IPS DF 19.7 (cell line): ENCODE measurements around the gene PRKCE.
"Not testable (repeated sequence)": the region's sequence is repeated elsewhere in the genome, so short reads cannot be mapped to it uniquely, and the experiment has no call there.

Source experiments
- DNase-seq: peaks from one replicate; pipeline ENCODE4 v3.0.0-alpha.2; 2013; ENCODE audit warnings: low read depth, low spot score

The PRKCE gene

DNA sequence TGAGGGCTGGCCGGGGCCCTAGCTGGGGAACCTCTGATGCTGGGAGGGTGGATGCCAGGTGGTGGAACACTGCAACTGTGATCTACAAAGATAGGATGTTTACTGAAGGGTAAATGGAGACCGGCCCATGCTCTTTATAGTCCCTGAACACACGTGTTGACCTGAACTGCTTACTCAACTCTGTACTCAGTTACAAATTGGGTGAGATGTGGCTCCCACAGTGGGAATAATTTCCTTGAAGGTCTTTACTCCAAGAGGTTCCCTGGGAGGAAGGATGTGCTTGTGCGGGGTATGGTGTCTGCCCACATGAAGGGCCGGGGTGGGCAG is 254.1 kb downstream of the PRKCE start:
- DNase-seq, result no peak

DNA sequence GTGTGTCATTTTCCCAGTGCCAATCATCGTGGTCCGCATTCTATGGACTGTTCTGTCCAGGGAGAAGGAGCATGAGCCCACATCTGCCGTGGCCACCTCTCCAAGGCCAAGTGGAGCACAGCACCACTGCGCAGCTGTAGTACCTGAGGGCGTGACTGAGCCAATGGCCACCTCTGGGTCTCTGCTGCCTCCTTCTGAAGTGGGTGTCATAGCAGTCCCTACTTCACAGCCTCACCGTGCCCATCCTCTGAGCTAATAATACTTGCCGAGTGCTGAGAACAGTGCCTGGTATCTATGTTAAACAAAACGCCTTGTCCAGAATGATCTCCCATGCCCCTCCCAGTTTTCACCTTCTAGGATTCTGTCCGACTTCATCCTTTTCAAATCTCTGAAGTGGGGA is 256.1 kb downstream of the PRKCE start:
- DNase-seq, result no peak

DNA sequence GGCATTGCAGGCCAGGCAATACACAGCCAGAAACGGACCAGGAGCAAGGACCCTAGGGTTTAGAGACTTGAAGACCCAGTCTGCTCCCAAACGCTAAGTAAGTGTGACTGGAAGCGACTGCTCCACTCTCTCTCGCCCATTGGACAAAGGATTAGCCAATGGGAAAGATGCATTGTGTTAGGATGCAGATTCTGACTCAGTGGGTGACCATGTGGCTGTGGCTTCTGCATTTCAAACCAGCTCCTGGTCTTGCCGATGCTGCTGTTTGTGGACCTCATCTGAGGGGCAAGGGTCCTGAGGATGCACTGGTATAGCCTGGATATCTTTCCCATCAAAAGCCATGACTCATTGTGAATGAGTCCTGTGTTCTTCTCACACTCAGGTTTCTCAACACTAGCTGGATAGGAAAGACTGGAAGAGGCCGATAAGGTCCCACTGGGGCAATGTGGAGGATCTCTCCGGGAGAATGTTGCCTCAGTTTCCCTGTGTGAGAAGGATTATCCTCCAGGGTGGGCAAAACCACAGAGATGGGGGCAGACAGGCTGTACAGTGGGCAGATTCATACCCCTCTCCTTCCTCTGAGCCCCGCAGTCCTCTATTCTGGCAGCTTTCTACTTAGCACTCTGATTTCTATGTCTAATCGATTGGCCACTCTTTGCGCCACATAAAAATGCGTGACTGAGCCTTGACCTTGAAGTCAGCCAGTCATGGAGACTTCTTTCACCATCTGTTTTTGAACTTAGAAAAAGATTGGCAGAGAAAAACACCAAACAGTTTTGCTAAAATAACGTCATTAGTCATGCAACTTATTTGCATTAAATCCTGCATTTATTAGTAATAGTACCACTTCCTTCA is 257.1 kb downstream of the PRKCE start:
- no peak for DNase-seq

DNA sequence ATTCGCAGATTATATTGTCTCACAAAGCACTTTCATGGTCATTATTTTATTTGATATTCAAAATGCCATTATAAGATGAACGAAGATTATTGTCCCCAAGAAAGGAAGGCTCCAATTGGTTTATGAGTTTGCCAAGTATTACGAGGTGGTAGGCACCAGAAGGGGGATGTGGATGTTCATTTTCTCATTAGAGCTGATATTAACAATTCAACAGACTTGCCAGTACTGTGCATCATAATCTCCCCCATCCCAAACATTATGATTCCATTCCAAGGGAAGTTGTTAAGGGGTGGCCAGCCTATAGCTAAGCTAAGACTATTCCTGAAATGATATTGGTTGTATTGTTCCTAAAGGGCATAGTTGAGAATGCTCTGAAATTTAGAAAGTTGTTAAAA is 257.7 kb downstream of the PRKCE start:
- no peak for DNase-seq

DNA sequence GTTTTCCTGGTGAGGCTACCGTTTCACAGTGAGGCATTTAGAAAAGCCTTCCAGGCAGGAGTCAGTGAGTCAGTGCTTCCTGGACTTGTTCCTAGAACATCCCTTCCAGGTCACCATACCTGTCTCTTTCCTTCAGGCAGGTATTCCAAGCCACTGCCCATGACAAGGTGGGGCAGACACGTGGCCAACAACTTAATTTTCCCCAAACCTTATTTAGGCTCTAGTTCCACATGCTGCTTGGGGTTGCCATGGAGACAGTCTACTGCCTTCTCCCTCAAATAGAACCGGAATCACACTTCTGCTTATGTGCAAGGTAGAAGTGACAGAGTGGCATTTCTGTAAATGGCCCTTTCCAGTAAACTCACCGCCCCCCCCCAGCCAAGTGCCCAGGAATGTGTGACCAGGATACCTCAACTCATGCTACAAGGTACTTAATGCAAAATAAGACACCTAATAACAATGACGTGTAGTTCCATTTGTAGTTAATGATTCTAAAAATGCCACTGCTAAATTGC is 258.3 kb downstream of the PRKCE start:
- DNase-seq, result no peak

DNA sequence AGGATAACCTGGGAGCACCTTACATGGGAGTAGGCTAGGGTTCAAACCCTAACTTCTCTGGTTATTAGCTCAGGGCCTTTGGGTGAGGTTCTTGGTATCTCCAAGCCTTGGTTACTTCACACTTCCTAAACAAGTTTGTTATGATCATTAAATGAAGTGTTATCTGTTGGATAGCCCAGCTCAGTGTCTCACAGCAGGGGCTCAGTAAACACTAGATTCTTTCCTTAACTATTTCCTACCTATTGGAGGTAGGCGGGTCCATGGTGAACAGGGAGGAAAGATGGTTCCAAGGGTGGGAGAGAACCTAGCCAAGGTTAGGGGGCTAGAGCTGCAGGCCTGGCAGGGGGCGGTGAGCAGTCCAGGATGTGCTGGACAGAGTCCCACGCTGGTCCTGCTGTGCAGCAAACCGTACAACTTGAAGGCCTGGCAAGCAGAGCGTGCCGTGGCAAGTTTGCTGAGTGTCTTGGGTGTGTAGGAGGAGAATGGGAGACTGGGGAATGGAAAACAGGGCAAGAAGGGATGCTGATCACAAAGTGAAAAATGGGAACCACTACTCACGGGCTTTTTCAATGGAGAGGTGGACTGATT is 259.1 kb downstream of the PRKCE start:
- DNase-seq, result no peak

DNA sequence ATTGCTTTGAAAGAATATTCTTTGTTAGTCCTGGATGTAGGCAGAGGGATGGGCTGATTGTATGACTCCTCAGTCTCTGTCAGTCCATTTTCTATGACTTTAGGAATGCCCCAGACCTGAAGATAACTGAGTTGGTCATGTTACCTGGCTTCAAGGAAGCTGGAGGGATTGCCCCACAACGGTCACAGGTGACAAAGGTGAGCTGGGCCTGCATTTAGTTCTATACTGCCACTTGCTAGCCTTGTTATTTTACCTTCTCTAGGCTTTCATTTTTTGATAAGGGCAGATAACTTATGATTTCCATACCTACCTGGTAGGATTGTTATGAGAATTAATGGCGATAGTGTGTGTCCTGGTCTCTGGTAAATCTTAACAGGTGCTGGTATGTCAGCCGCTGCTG is 260.1 kb downstream of the PRKCE start:
- no peak for DNase-seq

DNA sequence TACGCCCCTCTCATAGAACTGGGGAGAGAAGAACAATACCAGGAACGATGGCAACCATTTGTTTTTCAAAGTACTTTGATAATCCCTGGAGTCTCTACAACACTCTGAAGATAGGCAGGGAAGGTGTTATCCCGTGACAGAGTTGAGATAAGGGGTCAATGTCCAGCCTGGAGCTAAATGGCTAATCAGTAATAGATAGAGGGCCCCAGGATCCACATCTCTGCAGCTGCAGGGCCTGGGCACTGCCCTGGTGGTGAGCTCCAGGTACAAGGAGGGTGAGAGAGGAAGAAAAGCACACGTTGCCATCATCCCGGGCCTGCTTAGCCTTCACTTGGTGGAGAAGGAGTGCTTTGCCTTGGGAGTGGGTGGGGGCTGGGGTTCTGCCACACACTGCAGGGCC is 260.6 kb downstream of the PRKCE start:
- no peak for DNase-seq

DNA sequence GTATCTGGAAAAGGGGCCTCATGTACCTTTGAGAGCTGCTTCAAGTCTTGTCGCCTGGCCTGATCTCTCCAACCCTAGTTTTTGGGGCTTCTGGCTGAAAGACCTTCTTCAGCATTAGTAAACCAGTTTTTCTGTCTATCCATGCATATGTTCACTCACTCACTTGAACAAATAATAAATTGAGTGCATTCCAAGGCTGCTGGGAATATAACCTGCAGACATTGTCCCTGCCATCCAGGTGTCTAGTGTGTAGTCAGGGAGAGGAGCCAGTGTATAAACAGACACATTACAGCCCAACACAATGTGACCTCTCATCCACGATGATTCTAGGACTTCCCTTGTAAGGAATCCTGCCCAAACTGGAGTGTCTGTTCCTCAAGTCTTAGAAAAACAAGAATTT is 262.1 kb downstream of the PRKCE start:
- no peak for DNase-seq

DNA sequence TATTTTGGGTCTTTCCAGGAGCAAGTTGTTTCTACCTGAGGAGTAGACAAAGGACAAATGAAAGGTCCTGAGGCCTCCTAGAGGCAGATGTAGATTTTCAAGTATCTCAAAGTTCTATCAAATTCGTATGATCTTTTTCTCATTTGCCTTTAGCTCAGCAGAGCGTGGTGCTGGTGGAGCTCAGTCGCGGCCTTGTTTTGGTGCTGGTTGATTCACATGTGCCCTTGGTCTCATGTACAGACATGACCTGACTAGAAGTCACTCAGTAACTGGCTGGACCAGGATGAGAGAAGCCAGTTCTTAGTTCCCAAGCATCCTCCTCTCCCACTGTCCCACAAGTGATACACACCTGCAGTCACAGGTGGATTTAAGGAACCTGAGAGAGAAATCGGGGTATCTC is 264.0 kb downstream of the PRKCE start:
- DNase-seq, result no peak

DNA sequence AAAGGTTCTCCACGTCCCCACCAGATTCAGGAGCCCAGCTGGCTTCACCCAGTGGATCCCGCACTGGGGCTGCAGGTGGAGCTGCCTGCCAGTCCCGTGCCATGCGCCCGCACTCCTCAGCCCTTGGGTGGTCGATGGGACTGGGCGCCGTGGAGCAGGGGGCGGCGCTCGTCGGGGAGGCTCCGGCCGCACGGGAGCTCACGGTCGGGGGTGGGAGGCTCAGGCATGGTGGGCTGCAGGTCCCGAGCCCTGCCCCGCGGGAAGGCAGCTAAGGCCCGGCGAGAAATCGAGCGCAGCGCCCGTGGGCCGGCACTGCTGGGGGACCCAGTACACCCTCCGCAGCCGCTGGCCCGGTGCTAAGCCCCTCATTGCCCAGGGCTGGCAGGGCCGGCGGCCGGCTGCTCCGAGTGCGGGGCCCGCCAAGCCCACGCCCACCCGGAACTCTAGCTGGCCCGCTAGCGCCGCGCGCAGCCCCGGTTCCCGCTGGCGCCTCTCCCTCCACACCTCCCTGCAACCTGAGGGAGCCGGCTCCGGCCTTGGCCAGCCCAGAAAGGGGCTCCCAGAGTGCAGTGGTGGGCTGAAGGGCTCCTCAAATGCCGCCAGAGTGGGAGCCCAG is 266.2 kb downstream of the PRKCE start:
- not testable (repeated sequence) for DNase-seq

DNA sequence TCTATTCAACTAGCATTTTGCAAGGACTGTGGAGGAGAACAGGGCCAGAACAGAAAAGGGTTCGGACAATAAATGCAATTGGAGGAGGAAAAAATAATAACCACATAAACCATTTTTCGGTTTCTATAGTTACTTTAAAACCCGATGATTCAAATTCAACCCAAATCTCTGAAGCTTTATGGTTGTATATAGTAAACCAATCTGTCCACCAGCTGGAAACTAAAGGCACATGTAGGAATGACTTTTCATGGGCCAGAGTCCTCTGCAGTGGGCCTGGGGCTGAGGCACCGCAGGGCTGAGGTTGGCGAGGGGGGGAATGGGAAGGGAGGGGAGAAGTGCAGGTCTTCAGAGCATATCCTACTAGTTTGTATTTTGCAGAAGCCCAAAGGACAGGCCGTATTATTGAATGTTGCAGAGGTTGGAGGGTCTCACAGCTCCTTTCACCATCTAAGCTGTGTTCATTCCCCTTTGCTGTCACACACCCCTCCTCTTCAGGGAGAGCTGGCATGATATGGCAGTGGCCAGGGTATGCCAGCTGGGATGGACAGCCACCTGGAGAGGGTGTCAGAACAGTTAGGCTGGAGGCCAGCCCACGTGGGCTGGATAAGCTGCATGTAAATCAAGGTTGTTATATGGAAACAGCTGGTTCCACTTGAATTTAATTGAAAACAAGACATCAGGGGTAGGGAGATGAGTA is 267.1 kb downstream of the PRKCE start:
- DNase-seq, result no peak

DNA sequence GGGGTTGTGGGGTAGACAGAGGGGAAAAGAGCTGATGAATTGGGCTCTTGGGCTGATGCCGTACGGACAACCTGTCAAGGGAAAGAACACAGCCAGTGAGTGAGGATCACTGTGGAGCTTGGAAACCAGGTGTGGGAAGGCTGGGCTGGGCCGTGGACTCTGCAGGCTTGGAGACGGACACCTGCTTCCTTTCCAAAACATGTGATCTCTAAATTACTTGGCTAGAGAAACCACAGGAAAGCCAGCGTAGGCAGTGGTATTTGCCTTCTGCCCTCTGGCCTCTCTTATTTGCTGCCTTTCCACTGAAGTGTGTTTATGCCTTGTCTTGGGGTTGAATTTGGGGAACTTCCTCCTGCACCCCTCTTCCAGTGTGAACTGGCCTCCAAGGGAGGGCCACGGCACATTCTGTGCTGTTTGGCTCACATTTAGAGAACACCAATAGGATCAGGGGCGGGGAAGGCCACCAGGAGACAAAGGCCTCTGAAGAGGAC is 267.7 kb downstream of the PRKCE start:
- DNase-seq, result no peak

DNA sequence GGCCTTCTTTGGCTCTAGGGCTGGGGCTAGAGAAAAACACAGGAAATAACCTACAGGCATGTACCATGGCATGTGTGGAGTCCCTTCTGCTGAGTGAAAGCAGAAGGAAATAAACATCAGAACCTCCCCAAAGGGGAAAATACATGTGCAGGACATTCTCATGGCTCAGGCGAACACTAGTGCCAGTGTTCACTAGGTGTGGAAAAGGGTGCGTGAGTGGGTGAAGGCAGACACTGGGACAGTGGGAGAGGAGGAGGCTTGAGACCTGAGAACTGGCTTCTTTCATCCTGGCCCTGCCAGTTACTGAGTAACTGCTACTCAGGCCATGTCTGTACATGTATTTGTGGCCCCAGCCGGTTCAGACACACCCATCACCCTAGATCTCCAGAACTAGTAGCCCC is 268.2 kb downstream of the PRKCE start:
- DNase-seq, result no peak

DNA sequence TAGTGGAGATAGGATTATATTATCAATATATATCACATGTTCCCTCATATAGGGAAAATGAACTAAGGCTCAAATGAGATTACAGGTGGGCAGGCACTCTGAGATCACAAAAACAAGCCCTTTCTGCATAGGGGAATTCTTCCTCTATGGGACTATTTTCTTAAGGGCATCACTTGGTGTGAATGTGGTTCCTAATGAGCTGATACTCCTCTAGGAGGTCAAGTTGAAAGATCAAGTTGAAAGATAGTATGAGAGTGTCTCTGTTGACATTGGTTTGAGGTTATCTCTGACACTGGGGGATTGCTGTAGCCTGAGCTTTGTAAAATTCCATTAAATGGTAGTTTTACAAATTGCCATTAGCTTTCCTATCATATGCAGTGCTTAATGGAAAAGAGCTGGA is 270.4 kb downstream of the PRKCE start:
- DNase-seq, result no peak

DNA sequence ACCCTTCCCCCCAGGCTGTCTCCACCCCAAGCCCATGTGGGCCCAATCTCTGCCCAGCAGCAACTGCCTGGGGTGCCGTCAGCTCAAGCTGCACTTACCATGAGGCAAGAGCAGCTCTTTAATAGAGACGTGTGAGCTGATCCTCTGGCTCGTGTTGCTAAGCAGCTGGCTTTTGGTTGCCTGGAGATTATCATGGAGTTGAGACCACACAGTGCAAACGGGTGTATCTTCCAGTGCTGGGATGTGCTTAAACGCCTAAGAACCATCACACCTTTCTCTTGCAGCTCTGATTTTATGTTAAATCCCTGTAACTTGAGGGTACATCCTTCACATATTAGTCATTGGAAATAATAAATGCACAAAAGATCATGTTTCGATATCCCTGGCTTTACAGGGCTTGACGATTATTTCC is 271.1 kb downstream of the PRKCE start:
- DNase-seq, result no peak

DNA sequence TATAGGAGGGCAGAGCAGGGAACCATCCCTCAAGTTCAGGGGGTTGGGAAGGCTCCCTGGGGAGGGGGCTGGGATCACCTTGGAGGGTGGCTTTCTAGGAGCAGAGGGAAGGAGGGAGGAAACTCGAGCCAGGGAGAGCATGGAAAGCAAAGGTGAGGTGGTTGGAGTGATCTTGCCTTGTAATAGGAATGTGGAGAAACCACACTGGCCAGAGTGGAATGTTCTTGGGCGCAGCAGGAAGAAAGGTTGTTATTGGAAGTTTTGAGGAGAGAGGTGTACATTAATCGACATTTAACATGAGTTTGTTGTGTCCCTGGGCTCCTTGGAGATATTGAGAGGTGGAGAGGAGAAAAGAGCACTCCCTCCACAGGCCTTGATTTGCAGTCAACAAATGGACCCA is 272.2 kb downstream of the PRKCE start:
- no peak for DNase-seq

DNA sequence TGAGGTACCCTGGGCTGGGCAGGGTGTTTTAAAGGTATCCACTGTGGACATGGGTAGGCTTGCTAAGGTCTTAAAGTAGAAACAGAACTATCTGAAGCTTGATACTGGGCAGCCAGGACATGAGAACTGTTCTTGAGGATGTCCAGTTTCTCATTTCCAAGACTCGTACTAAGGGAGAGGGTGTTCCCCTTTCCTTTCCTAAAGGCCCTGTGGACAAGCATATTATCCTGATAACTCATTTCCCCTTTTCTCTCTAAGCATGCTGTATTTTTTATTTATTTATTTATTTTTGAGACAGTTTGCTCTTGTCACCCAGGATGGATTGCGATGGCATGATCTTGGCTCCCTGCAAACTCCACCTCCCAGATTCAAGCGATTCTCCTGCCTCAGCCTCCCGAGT is 273.6 kb downstream of the PRKCE start:
- DNase-seq, result no peak

DNA sequence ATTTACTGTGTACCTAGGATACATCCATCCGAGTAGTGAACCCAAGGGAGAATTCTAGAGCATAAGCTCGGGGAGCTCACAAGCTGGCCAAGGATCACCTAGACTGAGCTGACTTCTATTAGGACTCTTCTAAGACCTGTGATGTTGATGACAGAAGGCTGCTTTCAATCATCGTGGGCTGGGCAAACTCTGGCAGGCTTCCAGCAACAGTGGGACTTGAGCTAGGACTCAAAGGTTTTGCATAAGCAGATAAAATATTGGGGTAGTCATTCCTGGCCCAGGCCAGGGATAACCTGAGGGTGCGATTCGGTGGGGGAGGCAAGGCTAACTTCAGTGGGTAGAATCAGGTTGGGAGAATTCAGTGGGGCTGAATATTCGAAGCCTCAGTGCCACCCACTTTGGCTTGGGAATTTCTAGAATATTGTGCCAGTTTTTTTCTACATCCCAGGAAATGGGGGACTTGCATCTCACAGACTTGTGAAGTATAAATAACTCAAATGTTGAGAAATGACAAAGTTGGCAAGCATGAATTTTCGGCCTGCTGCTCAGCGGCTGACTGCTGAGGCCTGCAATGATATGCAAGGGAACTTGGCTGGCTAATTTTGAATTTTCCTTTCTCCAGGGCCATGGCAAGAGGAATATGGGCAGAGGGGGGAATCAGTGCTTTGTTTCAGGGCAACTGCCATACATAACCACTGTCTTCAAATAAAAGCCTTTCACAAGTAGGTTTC is 274.3 kb downstream of the PRKCE start:
- DNase-seq, result no peak

DNA sequence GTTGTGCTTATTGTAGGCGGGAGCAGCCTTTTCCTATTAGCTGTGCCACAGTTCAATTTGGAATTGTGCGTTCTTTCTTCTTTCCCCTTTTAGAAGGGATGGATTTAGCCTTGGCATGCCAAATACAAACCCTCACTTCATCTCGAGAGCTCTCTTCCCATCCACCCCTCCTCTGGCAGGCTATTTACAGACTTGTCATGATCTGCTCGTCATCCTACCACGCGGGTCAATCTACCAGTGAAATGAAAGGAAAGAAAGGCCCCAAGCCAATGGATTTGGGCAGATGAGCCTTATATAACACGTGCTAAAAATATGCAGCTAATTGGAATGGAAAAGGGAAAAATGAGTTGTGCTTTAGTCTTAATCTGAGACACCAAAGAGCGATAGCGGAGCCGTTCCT is 277.5 kb downstream of the PRKCE start:
- no peak for DNase-seq

DNA sequence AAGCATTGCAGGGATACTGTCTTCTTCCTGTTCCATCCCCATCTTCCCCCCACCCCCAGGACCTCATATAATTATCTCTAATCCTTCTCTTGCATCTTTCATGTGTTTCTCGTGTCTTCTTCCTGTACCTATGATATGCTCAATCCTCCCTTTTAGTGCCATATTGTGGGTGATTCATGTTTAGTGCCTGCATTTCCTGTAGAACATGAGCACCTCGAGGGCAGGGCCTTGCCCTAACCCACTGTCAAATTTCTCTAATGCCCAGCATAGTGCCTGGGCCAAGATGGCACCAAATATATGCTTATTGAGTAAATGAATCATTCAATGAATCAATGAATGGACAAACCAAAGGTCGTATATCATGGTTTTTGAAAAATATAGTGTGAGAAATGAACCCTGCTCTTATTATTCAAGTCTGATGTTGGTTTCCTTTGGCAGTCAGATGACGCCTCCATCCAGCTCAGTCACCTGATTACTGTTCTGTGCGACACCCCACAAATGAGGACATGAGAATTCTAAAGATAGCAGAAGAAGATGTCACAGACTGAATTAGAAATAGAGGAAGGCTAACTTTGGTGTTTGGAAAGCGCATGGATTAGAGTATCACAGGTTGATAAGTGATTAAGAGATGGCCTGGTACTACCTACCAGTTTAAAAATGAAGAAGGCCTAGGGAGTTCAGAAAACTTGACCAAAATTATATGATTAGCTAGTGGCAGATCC is 278.4 kb downstream of the PRKCE start:
- no peak for DNase-seq
